Measurements from ENCODE around the gene KIF15.

KIF15 gene

DNA sequence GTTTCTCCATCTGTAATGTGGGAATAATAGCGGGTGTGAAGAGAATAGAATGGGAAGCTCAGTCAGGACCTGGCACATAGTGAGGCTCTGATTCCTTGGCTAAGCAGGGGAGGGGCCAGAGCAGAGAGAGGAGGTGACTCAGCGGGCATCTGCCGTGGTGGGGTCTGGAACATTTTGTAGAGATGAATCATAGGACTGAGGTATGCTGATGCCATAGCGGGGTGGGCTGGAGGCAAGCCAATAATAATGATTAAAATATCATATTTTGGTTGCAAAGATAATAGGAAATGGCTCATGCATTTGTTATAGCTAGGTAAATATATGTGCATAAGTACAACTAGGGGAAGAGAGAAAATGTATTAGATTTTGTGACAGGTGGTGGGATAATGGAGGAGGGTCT is 124.0 kb downstream of the KIF15 start:
- Histone ChIP-seq H2AFZ (ENCODE audit: low read length) (no peak overlapping the region), H3K27me3 (ENCODE audit: insufficient read depth, low read length, poor library complexity, severe bottlenecking) (no peaks in the 10 kb centered on the region), H3K4me2 (ENCODE audit: low read depth, low read length, poor library complexity, severe bottlenecking) (no peak overlapping the region)

DNA sequence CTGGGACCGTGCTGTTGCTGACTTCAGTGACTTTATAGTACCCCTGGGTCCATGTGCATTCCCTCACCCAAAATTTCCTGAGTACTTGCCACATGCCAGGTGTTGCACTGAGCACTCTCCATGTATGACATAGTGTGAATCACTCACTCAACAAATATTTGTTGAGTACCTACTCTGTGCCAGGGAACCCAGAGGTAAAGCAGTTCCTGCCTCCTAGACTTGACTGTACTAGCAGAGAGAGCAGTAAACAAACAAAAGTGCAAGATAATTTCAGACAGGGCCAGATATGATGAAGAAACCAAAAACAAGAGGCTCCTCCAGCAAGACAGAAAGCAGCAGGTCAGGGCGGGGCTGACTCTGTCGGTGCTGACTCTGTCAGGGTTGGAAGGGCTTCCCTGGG is 125.0 kb downstream of the KIF15 start:
- no peaks in the 10 kb centered on the region for H3K36me3 ChIP-seq (ENCODE audit: insufficient read depth, low read length)
- no peak overlapping the region for H3K4me3 ChIP-seq (ENCODE audit: low read length, poor library complexity, severe bottlenecking)
- no peak overlapping the region for H3K4me2 ChIP-seq (ENCODE audit: low read depth, low read length, poor library complexity, severe bottlenecking)
- no peaks in the 10 kb centered on the region for H3F3A ChIP-seq (ENCODE audit: low read depth)
- TF ChIP-seq, protein P1, sequence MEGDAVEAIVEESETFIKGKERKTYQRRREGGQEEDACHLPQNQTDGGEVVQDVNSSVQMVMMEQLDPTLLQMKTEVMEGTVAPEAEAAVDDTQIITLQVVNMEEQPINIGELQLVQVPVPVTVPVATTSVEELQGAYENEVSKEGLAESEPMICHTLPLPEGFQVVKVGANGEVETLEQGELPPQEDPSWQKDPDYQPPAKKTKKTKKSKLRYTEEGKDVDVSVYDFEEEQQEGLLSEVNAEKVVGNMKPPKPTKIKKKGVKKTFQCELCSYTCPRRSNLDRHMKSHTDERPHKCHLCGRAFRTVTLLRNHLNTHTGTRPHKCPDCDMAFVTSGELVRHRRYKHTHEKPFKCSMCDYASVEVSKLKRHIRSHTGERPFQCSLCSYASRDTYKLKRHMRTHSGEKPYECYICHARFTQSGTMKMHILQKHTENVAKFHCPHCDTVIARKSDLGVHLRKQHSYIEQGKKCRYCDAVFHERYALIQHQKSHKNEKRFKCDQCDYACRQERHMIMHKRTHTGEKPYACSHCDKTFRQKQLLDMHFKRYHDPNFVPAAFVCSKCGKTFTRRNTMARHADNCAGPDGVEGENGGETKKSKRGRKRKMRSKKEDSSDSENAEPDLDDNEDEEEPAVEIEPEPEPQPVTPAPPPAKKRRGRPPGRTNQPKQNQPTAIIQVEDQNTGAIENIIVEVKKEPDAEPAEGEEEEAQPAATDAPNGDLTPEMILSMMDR (conservative IDR thresholded peaks at IDR 0.05; ENCODE audit: low read length) = no peak
- no peak for TF ChIP-seq EZH2phosphoT487 (IDR thresholded peaks at IDR 0.05; ENCODE audit: borderline replicate concordance)
- H3K27me3 ChIP-seq (ENCODE audit: insufficient read depth, low read length, poor library complexity, severe bottlenecking) = no peaks in the 10 kb centered on the region
- H3K9ac ChIP-seq (ENCODE audit: low read depth, low read length, poor library complexity, severe bottlenecking) = no peak overlapping the region
- H3K4me1 ChIP-seq (ENCODE audit: insufficient read depth, low read length, poor library complexity, severe bottlenecking) = no peaks in the 10 kb centered on the region
- no peaks in the 10 kb centered on the region for H3K9me3 ChIP-seq (ENCODE audit: insufficient read depth, low read depth, low read length)
- H3K9me2 ChIP-seq (replicated peaks; ENCODE audit: low read depth, low read length) = no peaks in the 10 kb centered on the region
- no peak overlapping the region for H2AFZ ChIP-seq (ENCODE audit: low read length)
- H4K20me1 ChIP-seq (ENCODE audit: insufficient read depth, low read length, poor library complexity, severe bottlenecking) = no peaks in the 10 kb centered on the region
- H3K79me2 ChIP-seq (ENCODE audit: insufficient read depth, low read length) = no peaks in the 10 kb centered on the region

More for the DNA sequence above, 124.0 kb downstream of the KIF15 start:
- Histone ChIP-seq H3K4me3 (ENCODE audit: low read length, poor library complexity, severe bottlenecking) (no peak overlapping the region), H3K9me3 (ENCODE audit: insufficient read depth, low read depth, low read length) (no peaks in the 10 kb centered on the region), H3F3A (ENCODE audit: low read depth) (no peaks in the 10 kb centered on the region), H3K9ac (ENCODE audit: low read depth, low read length, poor library complexity, severe bottlenecking) (no peak overlapping the region), H3K9me2 (replicated peaks; ENCODE audit: low read depth, low read length) (no peaks in the 10 kb centered on the region), H4K20me1 (ENCODE audit: insufficient read depth, low read length, poor library complexity, severe bottlenecking) (no peaks in the 10 kb centered on the region), H3K36me3 (ENCODE audit: insufficient read depth, low read length) (no peaks in the 10 kb centered on the region), H3K79me2 (ENCODE audit: insufficient read depth, low read length) (no peaks in the 10 kb centered on the region), H3K4me1 (ENCODE audit: insufficient read depth, low read length, poor library complexity, severe bottlenecking) (no peaks in the 10 kb centered on the region)
- no peak for TF ChIP-seq EZH2phosphoT487 (IDR thresholded peaks at IDR 0.05; ENCODE audit: borderline replicate concordance)
- TF ChIP-seq, protein P1 (conservative IDR thresholded peaks at IDR 0.05; ENCODE audit: low read length) = no peak

DNA sequence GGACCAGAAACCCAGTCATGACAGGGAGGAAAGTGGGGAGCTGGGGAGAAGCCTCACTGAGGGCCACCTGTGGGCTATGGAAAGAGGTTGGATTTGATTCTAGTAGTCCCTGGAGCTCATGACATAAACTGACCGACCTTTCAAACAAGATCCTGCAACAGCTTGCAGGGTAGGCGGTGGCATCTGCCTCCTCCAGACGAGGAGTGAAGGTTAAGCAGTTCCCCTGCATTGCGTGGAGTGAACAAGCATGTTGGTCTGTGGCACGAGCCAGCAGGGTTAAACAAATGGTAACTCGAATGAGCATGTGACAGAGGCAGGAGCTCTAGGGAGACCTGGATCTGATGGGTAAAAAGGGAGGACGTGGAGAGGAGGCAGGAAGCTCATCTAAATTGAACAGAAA is 125.5 kb downstream of the KIF15 start:
- Histone ChIP-seq H3K4me1 (ENCODE audit: insufficient read depth, low read length, poor library complexity, severe bottlenecking) (no peaks in the 10 kb centered on the region), H3K79me2 (ENCODE audit: insufficient read depth, low read length) (no peaks in the 10 kb centered on the region), H3K36me3 (ENCODE audit: insufficient read depth, low read length) (no peaks in the 10 kb centered on the region), H3F3A (ENCODE audit: low read depth) (no peaks in the 10 kb centered on the region), H3K27me3 (ENCODE audit: insufficient read depth, low read length, poor library complexity, severe bottlenecking) (no peaks in the 10 kb centered on the region), H4K20me1 (ENCODE audit: insufficient read depth, low read length, poor library complexity, severe bottlenecking) (no peaks in the 10 kb centered on the region), H3K4me3 (ENCODE audit: low read length, poor library complexity, severe bottlenecking) (no peak overlapping the region), H2AFZ (ENCODE audit: low read length) (no peak overlapping the region), H3K9me2 (replicated peaks; ENCODE audit: low read depth, low read length) (no peaks in the 10 kb centered on the region), H3K9ac (ENCODE audit: low read depth, low read length, poor library complexity, severe bottlenecking) (no peak overlapping the region), H3K4me2 (ENCODE audit: low read depth, low read length, poor library complexity, severe bottlenecking) (no peak overlapping the region), H3K9me3 (ENCODE audit: insufficient read depth, low read depth, low read length) (no peaks in the 10 kb centered on the region)
- TF ChIP-seq, protein P1 (conservative IDR thresholded peaks at IDR 0.05; ENCODE audit: low read length) = no peak
- TF ChIP-seq EZH2phosphoT487 (IDR thresholded peaks at IDR 0.05; ENCODE audit: borderline replicate concordance) = no peak
